Astrocyte of the spinal cord (primary cell): ENCODE measurements around the gene CYYR1.

ENCODE experiments used
- DNase-seq: peaks from one replicate; pipeline ENCODE4 v3.0.0; 2011; ENCODE audit warnings: low read depth, low spot score
- H3K4me3 ChIP-seq: 2 replicates; pipeline ENCODE4 v1.5.1; 2011; ENCODE audit warnings: low read depth, mild to moderate bottlenecking, low read length, moderate library complexity
- CTCF ChIP-seq: IDR thresholded peaks from 2 replicates; pipeline ENCODE4 v1.5.1; 2012; ENCODE audit warnings: low read depth, mild to moderate bottlenecking, low read length, inconsistent platforms
- in situ Hi-C: cut with HindIII; loops from 2 replicates; pipeline ENCODE4 v1.10.0; 2017; ENCODE audit warnings: low sequenced_read_pairs

Gene CYYR1

GRCh38 chr21:26491663-26492062 lies 81.4 kb downstream of the CYYR1 start:
- DNase-seq = no peak
- no peak overlapping the region for H3K4me3 ChIP-seq
- no peak for TF ChIP-seq CTCF
- in situ Hi-C loops = no loop called here

GRCh38 chr21:26490771-26491170 lies 82.3 kb downstream of the CYYR1 start:
- DNase-seq = peak; percentile 26
- in situ Hi-C loops = no loop called here
- no peak for TF ChIP-seq CTCF
- no peak overlapping the region for H3K4me3 ChIP-seq

GRCh38 chr21:26489781-26490180 lies 83.3 kb downstream of the CYYR1 start:
- no peak for DNase-seq
- TF ChIP-seq CTCF = no peak
- in situ Hi-C loops = no loop called here
- no peak overlapping the region for H3K4me3 ChIP-seq

GRCh38 chr21:26487981-26488480 lies 85.1 kb downstream of the CYYR1 start:
- in situ Hi-C loops = no loop called here
- TF ChIP-seq CTCF = no peak
- no peak for DNase-seq
- no peak overlapping the region for H3K4me3 ChIP-seq

- H3K4me3 ChIP-seq = no peak overlapping the region
- no peak for TF ChIP-seq CTCF
- DNase-seq = no peak
- in situ Hi-C loops = no loop called here
Measured at GRCh38 chr21:26473471-26473870, 99.6 kb downstream of the CYYR1 start.

GRCh38 chr21:26471099-26471471 lies 102.0 kb downstream of the CYYR1 start:
- no peak for TF ChIP-seq CTCF
- in situ Hi-C loops = no loop called here
- no peak for DNase-seq
- H3K4me3 ChIP-seq = no peak overlapping the region
